ENCODE measurements around the gene ADCY5.

DNA sequence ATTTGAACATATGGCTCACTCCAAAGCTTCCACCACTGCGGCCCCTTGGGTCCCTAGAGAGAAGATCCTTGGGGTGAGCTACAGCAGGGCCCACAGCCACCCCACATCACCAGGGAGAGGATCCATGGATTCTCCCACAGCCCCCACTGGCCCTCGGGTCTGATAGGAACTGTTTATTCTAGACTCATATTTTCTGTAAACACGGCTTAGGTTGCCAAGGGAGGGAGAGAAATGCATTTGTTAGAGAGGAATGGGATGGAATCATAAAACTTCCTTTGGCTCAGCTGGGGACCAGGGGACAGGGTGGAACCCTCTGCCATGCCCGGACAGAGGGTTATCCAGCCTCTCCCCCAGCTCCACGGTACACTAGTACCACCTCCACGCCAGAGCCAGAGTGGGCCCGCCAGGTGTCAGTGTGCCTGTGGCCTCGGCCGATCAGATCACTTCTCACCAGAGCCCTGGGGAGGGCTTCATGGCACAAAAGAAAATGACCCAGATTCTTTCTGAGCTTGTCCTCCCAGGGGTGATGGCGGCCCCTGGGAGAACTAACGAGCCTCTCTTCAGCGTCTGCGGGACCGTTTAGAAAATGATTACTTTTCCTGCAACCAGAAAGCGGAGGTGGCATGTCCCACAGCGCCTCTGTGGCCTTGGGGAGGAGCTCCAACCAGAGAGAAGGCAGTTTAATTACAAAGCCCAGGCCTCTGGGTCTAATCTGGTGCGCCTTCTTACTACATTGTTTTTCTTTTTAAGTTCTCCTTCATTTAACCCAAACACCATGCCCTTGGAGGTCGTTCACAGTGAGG, 33.7 kb downstream of the ADCY5 start:
- TF ChIP-seq, protein P1, sequence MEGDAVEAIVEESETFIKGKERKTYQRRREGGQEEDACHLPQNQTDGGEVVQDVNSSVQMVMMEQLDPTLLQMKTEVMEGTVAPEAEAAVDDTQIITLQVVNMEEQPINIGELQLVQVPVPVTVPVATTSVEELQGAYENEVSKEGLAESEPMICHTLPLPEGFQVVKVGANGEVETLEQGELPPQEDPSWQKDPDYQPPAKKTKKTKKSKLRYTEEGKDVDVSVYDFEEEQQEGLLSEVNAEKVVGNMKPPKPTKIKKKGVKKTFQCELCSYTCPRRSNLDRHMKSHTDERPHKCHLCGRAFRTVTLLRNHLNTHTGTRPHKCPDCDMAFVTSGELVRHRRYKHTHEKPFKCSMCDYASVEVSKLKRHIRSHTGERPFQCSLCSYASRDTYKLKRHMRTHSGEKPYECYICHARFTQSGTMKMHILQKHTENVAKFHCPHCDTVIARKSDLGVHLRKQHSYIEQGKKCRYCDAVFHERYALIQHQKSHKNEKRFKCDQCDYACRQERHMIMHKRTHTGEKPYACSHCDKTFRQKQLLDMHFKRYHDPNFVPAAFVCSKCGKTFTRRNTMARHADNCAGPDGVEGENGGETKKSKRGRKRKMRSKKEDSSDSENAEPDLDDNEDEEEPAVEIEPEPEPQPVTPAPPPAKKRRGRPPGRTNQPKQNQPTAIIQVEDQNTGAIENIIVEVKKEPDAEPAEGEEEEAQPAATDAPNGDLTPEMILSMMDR (IDR thresholded peaks at IDR 0.05) = peak in 1 of 4 experiments; percentile 16
- peak in 1 of 2 donors; percentile 12 for TF ChIP-seq POLR2A (IDR thresholded peaks at IDR 0.05)
- TF ChIP-seq POLR2AphosphoS5 (IDR thresholded peaks at IDR 0.05) = peak; percentile 53
